Retinal pigment epithelial cell (primary cell): ENCODE measurements around the gene DNALI1.
A peak's percentile ranks its signal among the peaks of the same experiment; 100 is the strongest.

Experiments
- DNase-seq: peaks from one replicate; pipeline ENCODE4 v3.0.0-alpha.2; 2010; ENCODE audit warnings: low read depth
- H3K4me3 ChIP-seq: 2 replicates; pipeline ENCODE4 v1.5.1; 2011; ENCODE audit warnings: mild to moderate bottlenecking, low read length, control low read depth, moderate library complexity
- TF ChIP-seq, protein P1 (sequence below): conservative IDR thresholded peaks from 2 replicates; pipeline ENCODE4 v1.5.1; 2011; ENCODE audit warnings: low read depth, low read length, control low read depth, inconsistent platforms

Gene DNALI1

DNA sequence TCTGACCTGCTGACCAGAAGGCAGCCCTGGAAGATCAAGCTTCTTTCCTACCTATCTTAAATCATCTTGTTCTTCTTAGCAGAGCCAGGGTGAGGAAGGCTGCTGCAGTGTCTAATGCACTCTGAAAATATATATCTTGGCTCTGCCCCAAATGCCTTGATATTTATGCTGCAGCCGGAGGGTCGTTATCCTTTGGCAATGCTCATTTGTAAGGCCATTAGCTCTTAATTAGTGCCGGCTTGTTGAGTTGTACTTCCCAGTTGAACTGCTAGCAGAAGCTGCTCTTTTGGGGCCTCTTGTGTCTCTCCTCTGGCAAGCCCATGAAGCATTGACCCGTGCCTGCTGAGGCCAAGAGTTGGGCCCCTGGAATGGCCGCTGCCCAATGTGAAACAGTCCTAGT is 43.2 kb downstream of the DNALI1 start:
- DNase-seq, result no peak
- TF ChIP-seq, protein P1, sequence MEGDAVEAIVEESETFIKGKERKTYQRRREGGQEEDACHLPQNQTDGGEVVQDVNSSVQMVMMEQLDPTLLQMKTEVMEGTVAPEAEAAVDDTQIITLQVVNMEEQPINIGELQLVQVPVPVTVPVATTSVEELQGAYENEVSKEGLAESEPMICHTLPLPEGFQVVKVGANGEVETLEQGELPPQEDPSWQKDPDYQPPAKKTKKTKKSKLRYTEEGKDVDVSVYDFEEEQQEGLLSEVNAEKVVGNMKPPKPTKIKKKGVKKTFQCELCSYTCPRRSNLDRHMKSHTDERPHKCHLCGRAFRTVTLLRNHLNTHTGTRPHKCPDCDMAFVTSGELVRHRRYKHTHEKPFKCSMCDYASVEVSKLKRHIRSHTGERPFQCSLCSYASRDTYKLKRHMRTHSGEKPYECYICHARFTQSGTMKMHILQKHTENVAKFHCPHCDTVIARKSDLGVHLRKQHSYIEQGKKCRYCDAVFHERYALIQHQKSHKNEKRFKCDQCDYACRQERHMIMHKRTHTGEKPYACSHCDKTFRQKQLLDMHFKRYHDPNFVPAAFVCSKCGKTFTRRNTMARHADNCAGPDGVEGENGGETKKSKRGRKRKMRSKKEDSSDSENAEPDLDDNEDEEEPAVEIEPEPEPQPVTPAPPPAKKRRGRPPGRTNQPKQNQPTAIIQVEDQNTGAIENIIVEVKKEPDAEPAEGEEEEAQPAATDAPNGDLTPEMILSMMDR, result no peak
- H3K4me3 ChIP-seq, result no peak overlapping the region

DNA sequence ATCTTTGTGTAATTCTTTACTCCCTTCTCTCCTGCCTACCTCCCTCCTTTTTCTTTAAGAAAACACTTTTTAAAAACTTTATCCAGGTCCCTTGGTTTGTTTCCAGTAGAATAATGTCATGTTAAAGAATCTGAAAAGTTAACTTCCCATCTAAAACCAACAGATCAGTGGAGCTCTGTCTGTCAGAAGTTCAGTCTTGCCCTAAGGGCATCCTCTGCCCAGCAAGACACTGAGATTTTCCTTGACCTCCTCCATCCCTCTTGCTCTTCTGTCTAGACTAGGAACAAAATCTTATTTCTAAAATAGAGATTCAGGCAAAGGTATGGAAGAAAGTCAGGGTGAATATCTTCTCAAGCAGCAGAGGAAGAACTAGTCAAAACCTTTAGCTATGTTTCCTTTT is 44.7 kb downstream of the DNALI1 start:
- no peak overlapping the region for H3K4me3 ChIP-seq
- TF ChIP-seq, protein P1, result no peak
- no peak for DNase-seq

DNA sequence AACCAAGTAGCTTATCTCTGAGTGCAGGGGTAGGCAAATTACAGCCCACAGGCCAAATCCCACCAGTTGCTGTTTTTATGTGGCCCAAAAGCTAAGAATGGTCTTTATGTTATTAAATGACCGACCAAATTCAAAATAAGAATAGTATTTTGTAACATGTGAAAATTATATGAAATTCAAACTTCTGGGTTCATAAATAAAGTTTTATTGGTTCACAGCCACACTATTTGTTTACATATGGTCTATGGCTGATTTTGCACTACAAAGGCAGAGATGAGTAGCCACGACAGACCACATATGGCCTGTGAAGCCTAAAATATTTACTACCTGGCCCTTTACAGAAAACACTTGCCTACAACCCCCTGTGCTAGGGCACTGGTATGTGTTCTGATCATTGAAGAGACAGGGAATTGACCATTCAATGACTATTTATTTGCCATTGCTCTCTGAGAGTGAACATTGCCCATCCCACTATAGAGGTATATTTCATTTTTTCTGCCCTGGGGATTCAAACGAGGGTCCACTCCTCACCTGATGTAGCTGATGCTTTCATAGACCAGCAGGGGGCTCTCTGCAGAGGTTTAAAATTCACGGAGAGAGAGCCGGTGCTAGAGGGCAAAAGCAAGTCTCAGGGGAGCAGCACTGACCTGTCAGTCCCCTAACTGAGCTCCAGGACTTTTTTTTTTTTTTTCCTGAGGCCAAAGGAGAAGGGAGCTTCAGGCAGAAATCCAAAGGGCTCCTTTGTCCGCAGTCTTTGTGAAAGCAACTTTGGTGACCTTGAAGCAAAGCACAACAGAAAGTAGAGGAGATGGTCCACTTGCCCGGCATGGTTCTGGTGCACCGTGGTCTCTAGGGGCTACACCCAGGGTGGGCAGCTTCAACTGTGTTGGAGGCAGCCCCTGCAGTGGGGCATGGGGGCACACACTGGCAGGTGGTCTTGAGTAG is 46.3 kb downstream of the DNALI1 start:
- TF ChIP-seq, protein P1, result peak; percentile 89
- DNase-seq, result no peak

DNA sequence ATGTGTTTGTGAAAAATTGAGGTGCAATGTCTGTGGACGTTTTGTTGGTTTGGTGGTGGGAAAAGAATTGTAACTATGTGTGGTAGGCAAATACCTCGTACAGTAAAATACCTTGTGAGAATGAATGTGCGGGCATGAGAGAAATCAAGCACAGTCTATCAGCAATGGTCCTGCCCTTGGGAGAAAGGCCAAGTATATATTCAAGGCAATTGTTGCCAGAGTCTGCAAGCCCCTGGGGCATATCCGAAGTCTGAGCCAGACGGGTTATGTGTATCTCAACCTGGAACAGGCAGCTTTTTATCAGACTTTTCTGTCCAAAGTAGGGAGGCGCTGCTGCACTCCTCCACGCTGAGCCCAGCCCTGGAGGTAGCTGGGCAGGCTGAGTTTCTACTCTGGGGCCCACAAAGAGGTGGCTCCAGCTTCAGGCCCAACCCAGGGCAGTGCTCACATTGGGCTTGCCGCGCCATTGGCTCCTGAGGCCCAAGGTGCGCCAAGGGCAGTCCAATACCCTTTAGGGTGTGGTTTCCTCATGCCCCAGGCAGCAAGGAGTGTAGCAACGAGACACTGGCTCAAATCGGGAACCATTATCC is 48.4 kb downstream of the DNALI1 start:
- TF ChIP-seq, protein P1, result no peak
- no peak for DNase-seq
- no peak overlapping the region for H3K4me3 ChIP-seq

More for the DNA sequence above, 46.3 kb downstream of the DNALI1 start:
- no peak overlapping the region for H3K4me3 ChIP-seq

DNA sequence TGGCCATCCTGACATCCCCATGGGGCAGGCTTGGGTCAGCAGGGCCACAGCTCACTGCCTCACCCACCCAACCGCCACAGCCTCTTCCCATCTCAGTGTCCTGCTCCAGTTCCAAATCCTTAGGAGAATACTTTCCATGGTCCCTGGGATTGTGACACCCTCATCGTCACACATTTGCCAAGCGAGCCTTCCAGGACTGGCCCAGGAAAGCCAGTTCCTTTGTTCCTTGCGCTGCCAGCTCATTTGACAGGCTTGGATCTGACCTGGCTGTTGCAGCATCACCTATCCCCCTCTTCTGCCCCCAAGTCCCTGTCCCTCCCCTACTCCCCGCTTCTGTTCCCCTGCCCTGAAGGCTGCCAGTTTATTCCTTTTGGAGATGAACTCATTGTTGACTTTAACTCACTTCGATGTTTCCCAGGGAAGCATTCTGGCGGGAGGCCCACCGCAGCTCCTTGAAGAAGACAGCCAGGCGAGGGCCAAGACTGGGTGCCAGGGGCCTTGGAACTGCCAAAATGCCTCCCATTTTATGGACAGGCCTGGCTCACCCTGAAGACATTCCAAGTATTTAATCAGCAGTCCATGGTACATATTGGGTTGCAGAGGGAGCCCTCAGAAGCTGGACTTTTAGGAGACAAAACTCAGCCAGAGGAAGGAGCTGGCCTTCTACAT is 49.2 kb downstream of the DNALI1 start:
- TF ChIP-seq, protein P1, result no peak
- H3K4me3 ChIP-seq, result no peak overlapping the region

DNA sequence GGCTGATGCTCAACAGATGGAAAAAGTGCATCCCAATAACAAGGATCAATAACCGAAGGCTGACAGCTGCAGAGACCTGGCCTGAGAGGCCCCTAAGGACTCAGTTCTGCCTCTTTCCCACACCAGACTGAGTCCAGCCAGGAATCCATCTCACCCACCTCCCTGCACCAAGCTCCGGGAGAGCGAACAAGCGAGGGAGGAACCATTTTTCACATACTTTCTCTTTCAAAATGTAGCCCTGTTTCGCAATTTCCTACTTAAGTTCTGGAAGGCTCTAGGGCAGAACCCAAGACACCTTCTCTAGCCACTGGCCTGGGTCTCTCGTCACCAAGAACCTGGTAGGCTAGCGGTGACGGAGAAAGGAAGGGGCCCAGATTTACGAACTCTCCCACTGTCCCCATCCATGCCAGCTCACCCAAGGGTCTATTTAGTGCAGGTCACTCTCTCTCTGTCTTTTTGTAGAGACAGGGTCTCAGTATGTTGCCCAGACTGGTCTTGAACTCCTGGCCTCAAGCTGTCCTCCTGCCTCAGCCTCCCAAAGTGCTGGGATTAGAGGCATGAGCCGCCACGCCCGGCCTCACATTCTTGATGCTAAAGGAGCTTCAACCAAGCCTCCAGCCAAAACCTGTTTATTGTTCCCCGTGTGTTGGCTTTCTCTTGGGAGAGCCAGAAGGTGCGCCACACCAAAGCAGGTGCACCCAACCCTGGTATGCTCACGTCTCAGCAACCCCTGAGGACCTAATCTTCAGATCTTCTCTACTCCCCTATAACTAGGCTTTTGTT is 49.9 kb downstream of the DNALI1 start:
- DNase-seq, result no peak
- TF ChIP-seq, protein P1, result no peak
- H3K4me3 ChIP-seq, result no peak overlapping the region

More for the DNA sequence above, 49.2 kb downstream of the DNALI1 start:
- no peak for DNase-seq
